Measurements from ENCODE around the gene INAFM2.

Gene INAFM2

GRCh38 chr15:40302288-40302886 lies 21.1 kb upstream of the INAFM2 start:
- Histone ChIP-seq H3K36me3 (replicated peaks; ENCODE audit: insufficient read depth, low read length) (no peaks in the 10 kb centered on the region), H3K79me2 (ENCODE audit: low read length) (no peaks in the 10 kb centered on the region), H3K27ac (ENCODE audit: low read length) (no peak overlapping the region), H3K27me3 (replicated peaks; ENCODE audit: insufficient read depth, low read length) (peaks cover 8% of the 10 kb centered on the region; the same call in 1 of the 2 replicates), H3F3A (ENCODE audit: insufficient read depth, low read length) (no peaks in the 10 kb centered on the region), H3K4me3 (ENCODE audit: low read length) (no peak overlapping the region), H3K9me3 (replicated peaks; ENCODE audit: insufficient read depth, low read length) (no peaks in the 10 kb centered on the region), H4K20me1 (ENCODE audit: insufficient read depth, low read length) (no peaks in the 10 kb centered on the region), H2AFZ (ENCODE audit: low read length) (no peak overlapping the region), H3K4me2 (ENCODE audit: low read depth, low read length) (no peak overlapping the region), H3K9ac (ENCODE audit: low read length) (no peak overlapping the region), H3K4me1 (ENCODE audit: low read length) (no peaks in the 10 kb centered on the region), H3K9me2 (replicated peaks; ENCODE audit: insufficient read depth, low read length) (no peaks in the 10 kb centered on the region)
- DNase-seq = no peak
- TF ChIP-seq CTCF (IDR thresholded peaks at IDR 0.05; ENCODE audit: low read length) (no peak), EZH2 (optimal IDR thresholded peaks at IDR 0.05; ENCODE audit: low read depth, low read length) (no peak), EZH2phosphoT487 (IDR thresholded peaks at IDR 0.05; ENCODE audit: low read length) (no peak)

- H2AFZ ChIP-seq (ENCODE audit: low read length) = no peak overlapping the region
- no peaks in the 10 kb centered on the region for H3K79me2 ChIP-seq (ENCODE audit: low read length)
- H3K36me3 ChIP-seq (replicated peaks; ENCODE audit: insufficient read depth, low read length) = no peaks in the 10 kb centered on the region
- H3K4me1 ChIP-seq (ENCODE audit: low read length) = no peaks in the 10 kb centered on the region
- TF ChIP-seq EZH2phosphoT487 (IDR thresholded peaks at IDR 0.05; ENCODE audit: low read length) = no peak
- TF ChIP-seq EZH2 (optimal IDR thresholded peaks at IDR 0.05; ENCODE audit: low read depth, low read length) = no peak
- TF ChIP-seq CTCF (IDR thresholded peaks at IDR 0.05; ENCODE audit: low read length) = no peak
- no peaks in the 10 kb centered on the region for H3K9me3 ChIP-seq (replicated peaks; ENCODE audit: insufficient read depth, low read length)
- H3K9me2 ChIP-seq (replicated peaks; ENCODE audit: insufficient read depth, low read length) = no peaks in the 10 kb centered on the region
- no peak overlapping the region for H3K4me2 ChIP-seq (ENCODE audit: low read depth, low read length)
- H3K27ac ChIP-seq (ENCODE audit: low read length) = no peak overlapping the region
- H3K4me3 ChIP-seq (ENCODE audit: low read length) = no peak overlapping the region
- no peaks in the 10 kb centered on the region for H4K20me1 ChIP-seq (ENCODE audit: insufficient read depth, low read length)
- peaks cover 8% of the 10 kb centered on the region; the same call in 1 of the 2 replicates for H3K27me3 ChIP-seq (replicated peaks; ENCODE audit: insufficient read depth, low read length)
- no peaks in the 10 kb centered on the region for H3F3A ChIP-seq (ENCODE audit: insufficient read depth, low read length)
- no peak overlapping the region for H3K9ac ChIP-seq (ENCODE audit: low read length)
- no peak for DNase-seq
These were observed 20.5 kb upstream of the INAFM2 start for GRCh38 chr15:40302981-40303380.

- no peak overlapping the region for H3K27ac ChIP-seq (ENCODE audit: low read length)
- H3K27me3 ChIP-seq (replicated peaks; ENCODE audit: insufficient read depth, low read length) = peaks cover 8% of the 10 kb centered on the region; the same call in 1 of the 2 replicates
- H3K4me1 ChIP-seq (ENCODE audit: low read length) = no peaks in the 10 kb centered on the region
- no peaks in the 10 kb centered on the region for H3K9me3 ChIP-seq (replicated peaks; ENCODE audit: insufficient read depth, low read length)
- no peaks in the 10 kb centered on the region for H3K9me2 ChIP-seq (replicated peaks; ENCODE audit: insufficient read depth, low read length)
- H3K4me3 ChIP-seq (ENCODE audit: low read length) = no peak overlapping the region
- no peaks in the 10 kb centered on the region for H3K79me2 ChIP-seq (ENCODE audit: low read length)
- H3K9ac ChIP-seq (ENCODE audit: low read length) = no peak overlapping the region
- no peak overlapping the region for H2AFZ ChIP-seq (ENCODE audit: low read length)
- H4K20me1 ChIP-seq (ENCODE audit: insufficient read depth, low read length) = no peaks in the 10 kb centered on the region
- no peak overlapping the region for H3K4me2 ChIP-seq (ENCODE audit: low read depth, low read length)
- H3F3A ChIP-seq (ENCODE audit: insufficient read depth, low read length) = no peaks in the 10 kb centered on the region
- H3K36me3 ChIP-seq (replicated peaks; ENCODE audit: insufficient read depth, low read length) = no peaks in the 10 kb centered on the region
- TF ChIP-seq EZH2phosphoT487 (IDR thresholded peaks at IDR 0.05; ENCODE audit: low read length) (no peak), CTCF (IDR thresholded peaks at IDR 0.05; ENCODE audit: low read length) (no peak), EZH2 (optimal IDR thresholded peaks at IDR 0.05; ENCODE audit: low read depth, low read length) (no peak)
- no peak for DNase-seq
These were observed 19.9 kb upstream of the INAFM2 start for GRCh38 chr15:40303576-40303975.
